NK-92 treated with Interleukin-12 subunit alpha and Interleukin-12 subunit beta, amount 100 ng/mL, for 24 hours (cell line): ENCODE measurements around the gene ENPP7.
A peak's percentile ranks its signal among the peaks of the same experiment; 100 is the strongest.
"Not testable (repeated sequence)": the region's sequence is repeated elsewhere in the genome, so short reads cannot be mapped to it uniquely, and the experiment has no call there.

Experiments used
- DNase-seq: peaks from one replicate; lab custom pipeline; 2025; lab: John Stamatoyannopoulos, UW

ENPP7 gene

GRCh38 chr17:79749958-79750357, 19.2 kb downstream of the ENPP7 start:
- DNase-seq: no peak

GRCh38 chr17:79750650-79751545, 20.2 kb downstream of the ENPP7 start:
- no peak for DNase-seq

GRCh38 chr17:79752175-79752574, 21.4 kb downstream of the ENPP7 start:
- DNase-seq: no peak

- DNase-seq: no peak
Measured at GRCh38 chr17:79754370-79754769, 23.6 kb downstream of the ENPP7 start.

- DNase-seq: not testable (repeated sequence)
Measured at GRCh38 chr17:79754903-79755302, 24.2 kb downstream of the ENPP7 start.

- DNase-seq: no peak
Measured at GRCh38 chr17:79755591-79755990, 24.8 kb downstream of the ENPP7 start.

GRCh38 chr17:79757140-79757745, 26.5 kb downstream of the ENPP7 start:
- DNase-seq: no peak

GRCh38 chr17:79758271-79758670, 27.5 kb downstream of the ENPP7 start:
- no peak for DNase-seq

GRCh38 chr17:79760197-79760906, 29.6 kb downstream of the ENPP7 start:
- no peak for DNase-seq

- DNase-seq: no peak
Measured at GRCh38 chr17:79761894-79762589, 31.3 kb downstream of the ENPP7 start.

- no peak for DNase-seq
Measured at GRCh38 chr17:79765708-79766107, 35.0 kb downstream of the ENPP7 start.

GRCh38 chr17:79769570-79770506, 39.1 kb downstream of the ENPP7 start:
- no peak for DNase-seq

- no peak for DNase-seq
Measured at GRCh38 chr17:79771276-79771675, 40.5 kb downstream of the ENPP7 start.

- DNase-seq: not testable (repeated sequence)
Measured at GRCh38 chr17:79772726-79773125, 42.0 kb downstream of the ENPP7 start.

- no peak for DNase-seq
Measured at GRCh38 chr17:79774561-79774975, 43.8 kb downstream of the ENPP7 start.

- no peak for DNase-seq
Measured at GRCh38 chr17:79775632-79776031, 44.9 kb downstream of the ENPP7 start.

GRCh38 chr17:79776376-79777119, 45.8 kb downstream of the ENPP7 start:
- DNase-seq: no peak

GRCh38 chr17:79777120-79777893, 46.6 kb downstream of the ENPP7 start:
- no peak for DNase-seq

GRCh38 chr17:79777894-79778503, 47.3 kb downstream of the ENPP7 start, which contains the start of gene CBX2:
TSS of gene CBX2 (plus strand) at chr17:79778148. CDS start at chr17:79778236, 88 bp downstream.
- DNase-seq: peak; percentile 70
